Activated CD4-positive, alpha-beta T cell treated with anti-CD3 and anti-CD28 coated beads, Interleukin-2, amount 50 U/mL, for 48 hours (primary cell): ENCODE data around the gene GPR152.
"Not testable (repeated sequence)": the region's sequence is repeated elsewhere in the genome, so short reads cannot be mapped to it uniquely, and the experiment has no call there.

Experiments
- DNase-seq, 2 experiments: peaks; one replicate each; pipeline ENCODE4 v3.0.0-alpha.2; 2020

GPR152 gene

DNA sequence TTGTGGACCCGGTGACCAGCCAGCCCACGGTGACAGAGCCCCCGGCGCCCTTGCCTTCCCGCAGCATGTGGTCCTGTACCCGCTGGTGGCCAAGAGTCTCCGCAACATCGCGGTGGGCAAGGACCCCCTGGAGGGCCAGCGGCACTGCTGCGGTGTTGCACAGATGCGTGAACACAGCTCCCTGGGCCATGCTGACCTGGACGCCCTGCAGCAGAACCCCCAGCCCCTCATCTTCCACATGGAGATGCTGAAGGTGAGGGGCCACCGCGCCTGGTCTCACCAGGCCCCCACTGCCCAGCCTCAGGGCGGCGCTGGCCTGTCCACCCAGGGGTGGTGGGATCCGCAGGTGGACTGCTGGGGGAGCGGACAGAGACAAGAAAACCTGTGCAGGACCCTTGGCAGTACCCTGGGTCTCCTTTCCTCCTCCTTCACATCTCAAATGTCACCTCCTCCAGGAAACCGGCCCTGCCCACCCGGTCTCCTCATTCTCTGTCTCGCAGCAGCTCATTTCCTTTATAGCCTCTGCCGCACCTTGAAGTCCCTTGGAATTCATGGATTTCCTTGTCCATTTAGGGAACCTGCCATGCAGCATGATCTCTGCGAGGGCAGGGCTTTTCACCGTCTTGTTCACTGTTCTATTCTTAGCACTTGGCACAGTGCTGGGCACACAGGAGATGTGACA, 36.8 kb upstream of the GPR152 start:
- no peak for DNase-seq

GRCh38 chr11:67486481-67487195, 34.1 kb upstream of the GPR152 start:
- DNase-seq: peak; percentile 66 to 76

DNA sequence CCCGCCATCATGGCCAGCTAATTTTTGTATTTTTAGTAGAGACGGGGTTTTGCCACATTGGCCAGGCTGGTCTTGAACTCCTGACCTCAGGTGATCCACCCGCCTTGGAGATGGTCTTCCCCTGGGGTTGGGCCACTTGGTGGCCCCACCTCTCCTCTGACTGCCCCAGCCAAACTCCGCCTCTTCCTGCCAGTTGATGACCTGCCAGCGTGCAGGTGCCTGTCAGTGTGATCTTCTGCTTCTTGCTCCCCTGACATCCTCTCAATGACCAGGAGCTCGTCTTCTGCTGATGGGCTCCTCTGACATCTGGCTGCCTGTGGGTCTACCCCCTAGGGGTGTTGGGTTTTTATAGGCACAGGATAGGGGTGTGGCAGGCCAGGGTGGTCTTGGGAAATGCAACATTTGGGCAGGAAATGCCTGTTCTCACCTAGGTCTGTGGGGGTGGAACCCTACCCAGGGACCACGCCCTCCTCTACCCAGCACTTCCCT, 33.4 kb upstream of the GPR152 start:
- peak; percentile 71 to 80 for DNase-seq

DNA sequence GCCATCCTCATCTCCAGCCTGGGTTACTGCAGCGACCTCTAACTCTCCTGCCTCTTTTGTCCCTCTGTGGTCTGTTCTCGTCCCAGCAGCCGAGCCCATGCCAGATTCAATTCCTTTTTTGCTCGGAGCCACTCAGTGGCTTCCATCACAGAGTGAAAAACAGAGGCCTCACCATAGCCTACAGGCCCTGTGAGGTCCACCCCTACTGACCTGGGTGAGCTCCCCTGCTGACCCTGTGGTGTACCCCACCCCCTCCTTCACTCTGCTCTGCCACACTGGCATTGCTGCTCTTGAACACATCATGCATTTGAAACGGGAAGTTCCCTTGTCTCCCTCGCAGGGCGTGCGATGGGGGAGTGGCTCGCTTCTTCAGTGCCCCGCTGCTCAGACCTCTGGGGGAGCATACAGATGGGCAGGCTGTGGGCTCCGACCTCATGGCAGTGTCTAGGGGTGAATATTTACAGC, 32.4 kb upstream of the GPR152 start:
- peak; percentile 81 to 86 for DNase-seq

DNA sequence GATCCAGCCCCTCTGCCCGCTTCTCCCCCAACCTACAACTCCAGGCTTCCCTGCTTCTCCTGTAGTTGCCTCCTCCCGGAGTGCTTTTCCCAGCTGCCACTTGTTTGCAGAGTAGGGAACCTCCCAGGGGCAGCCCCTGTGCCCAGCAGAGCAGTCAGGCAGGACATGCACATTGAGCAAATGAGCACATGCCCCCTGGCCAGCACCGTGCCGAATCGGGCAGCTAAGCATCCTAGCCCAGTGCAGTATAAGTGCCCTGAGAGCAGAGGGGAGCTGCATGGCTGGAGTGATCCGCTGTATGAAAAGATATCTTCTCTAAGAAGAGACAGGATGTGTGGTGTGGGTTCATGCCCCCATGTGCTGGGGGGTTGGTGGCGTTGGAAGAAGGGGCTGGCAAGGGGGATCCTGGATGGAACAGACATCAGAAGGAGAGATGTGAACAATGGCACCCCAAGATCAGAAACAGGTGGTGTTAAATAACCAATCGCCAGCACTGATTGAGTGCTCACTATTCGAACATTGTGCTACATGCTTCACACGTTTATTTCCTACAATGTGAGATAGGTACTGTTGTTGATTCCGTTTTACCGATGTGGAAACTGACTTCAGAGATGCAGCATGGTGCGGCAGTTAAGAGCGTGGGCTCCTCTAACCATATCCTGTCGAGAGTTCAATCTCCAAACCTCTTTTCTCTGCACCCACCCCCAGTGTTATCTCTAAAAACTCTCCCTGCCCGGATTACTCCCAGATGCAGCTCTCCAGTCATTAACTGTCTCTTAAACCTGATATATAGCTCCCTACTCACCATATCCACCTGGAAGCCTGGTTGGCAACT, 31.5 kb upstream of the GPR152 start:
- peak; percentile 49 to 50 for DNase-seq

GRCh38 chr11:67482827-67483798, 30.6 kb upstream of the GPR152 start, which contains the start of gene AIP:
TSS of gene AIP (plus strand) at chr11:67483026. CDS start at chr11:67483159, 133 bp downstream.
- peak; percentile 97 to 98 for DNase-seq

DNA sequence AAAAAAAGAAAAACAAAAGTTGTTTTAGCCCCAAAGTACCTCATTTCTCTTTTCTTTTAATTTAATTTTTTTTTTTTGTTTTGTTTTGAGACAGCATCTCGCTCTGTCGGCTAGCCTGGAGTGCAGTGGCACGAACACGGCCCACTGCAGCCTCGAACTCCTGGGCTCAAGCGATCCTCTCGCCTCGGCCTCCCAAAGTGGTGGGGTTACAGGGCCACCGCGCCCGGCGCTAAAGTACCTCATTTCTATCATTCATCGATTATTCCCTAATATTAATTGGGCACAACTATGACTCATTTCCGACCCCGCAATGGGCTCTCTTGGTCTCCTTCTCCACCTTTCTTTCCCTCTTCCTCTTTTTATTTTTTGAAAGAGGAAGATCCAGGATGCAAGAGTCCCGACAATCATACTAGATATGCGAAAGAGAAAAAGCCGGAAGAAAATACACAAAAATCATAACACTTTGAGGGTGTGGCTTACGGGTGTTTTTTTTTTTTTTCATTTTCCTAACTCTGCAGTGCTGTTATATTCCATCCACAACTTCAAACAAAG, 29.8 kb upstream of the GPR152 start:
- no peak for DNase-seq

- not testable (repeated sequence) for DNase-seq
Measured at GRCh38 chr11:67477344-67478050, 25.0 kb upstream of the GPR152 start.

- not testable (repeated sequence) for DNase-seq
Measured at GRCh38 chr11:67476692-67477091, 24.2 kb upstream of the GPR152 start.

DNA sequence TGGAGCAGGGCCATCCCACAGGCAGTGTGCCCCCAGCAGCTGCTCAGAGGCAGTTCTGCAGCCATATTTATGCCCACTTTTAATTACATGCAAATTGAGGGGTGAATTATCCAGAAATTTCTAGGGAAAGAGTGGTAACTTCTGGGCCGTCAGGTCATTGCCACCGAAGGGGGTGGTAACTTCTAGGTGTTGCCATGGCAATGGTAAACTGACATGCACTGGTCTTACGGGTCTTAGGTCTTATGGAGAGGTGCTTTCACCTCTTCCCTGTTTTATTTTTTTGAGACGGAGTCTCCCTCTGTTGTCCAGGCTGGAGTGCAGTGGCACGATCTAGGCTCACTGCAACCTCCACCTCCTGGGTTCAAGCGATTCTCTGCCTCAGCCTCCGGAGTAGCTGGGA, 20.4 kb upstream of the GPR152 start:
- no peak for DNase-seq

- DNase-seq: no peak
Measured at GRCh38 chr11:67470337-67471002, 17.9 kb upstream of the GPR152 start.

DNA sequence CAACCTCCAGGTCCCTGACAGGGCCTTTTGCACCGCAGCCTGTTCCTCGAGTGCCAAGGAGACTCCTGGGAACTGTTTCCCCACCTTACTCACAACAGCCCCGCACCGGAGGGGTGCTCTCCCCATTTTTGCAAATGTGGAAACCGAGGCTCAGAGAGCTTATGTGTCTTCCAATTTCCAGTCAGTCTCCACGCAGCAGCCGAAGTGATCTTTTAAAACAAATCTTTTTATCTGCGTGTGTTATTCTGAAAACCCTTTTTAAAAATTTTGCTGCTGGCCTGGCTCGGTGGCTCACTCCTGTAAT, 16.9 kb upstream of the GPR152 start:
- no peak for DNase-seq

DNA sequence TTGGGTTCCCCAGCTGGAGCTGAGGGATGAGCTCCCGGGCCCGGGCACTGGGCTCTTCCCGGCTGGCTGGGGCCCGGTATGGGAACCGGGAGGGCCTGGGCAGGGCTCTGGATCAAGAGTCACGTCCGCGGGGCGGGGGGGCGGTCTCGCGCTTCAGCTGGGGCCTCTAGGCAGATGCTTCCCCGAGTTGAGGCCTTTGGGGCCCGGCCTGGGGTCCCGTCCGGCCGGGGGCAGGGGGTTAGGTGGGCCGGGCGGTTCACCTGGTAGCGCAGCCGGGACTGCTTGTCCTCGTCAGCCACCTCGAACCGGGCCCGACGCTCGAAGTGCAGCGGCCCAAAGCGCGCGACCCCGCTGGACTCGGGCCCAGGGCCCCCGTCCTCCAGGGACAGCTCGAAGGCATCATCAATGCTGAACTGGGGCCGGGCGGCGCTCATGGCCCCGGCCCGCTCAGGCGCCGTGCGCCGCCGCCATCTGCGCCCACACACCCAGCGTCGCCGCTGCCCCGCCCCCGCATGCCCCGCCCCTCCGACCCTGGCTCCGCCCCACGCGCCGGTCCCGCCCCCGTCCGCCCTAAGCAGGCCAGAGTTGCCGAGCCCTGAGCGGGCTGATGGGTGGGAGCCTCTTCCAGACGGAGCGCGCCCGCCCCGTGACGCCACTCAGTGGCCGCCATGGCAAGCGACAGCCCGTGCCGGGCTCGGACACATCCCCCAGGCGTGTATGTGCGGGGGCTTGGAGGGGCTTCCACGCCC, 16.4 kb upstream of the GPR152 start, which contains the start of gene TMEM134:
Gene TMEM134 (minus strand): TSS at position 493 of the 749 bp plus-strand sequence. CDS start 59 bp downstream, at position 434.
- DNase-seq: peak; percentile 88 to 91

GRCh38 chr11:67468456-67468758, 15.9 kb upstream of the GPR152 start:
- peak in 1 of 2 experiments; percentile 51 for DNase-seq

GRCh38 chr11:67468056-67468455, 15.5 kb upstream of the GPR152 start:
- DNase-seq: peak in 1 of 2 experiments; percentile 62

DNA sequence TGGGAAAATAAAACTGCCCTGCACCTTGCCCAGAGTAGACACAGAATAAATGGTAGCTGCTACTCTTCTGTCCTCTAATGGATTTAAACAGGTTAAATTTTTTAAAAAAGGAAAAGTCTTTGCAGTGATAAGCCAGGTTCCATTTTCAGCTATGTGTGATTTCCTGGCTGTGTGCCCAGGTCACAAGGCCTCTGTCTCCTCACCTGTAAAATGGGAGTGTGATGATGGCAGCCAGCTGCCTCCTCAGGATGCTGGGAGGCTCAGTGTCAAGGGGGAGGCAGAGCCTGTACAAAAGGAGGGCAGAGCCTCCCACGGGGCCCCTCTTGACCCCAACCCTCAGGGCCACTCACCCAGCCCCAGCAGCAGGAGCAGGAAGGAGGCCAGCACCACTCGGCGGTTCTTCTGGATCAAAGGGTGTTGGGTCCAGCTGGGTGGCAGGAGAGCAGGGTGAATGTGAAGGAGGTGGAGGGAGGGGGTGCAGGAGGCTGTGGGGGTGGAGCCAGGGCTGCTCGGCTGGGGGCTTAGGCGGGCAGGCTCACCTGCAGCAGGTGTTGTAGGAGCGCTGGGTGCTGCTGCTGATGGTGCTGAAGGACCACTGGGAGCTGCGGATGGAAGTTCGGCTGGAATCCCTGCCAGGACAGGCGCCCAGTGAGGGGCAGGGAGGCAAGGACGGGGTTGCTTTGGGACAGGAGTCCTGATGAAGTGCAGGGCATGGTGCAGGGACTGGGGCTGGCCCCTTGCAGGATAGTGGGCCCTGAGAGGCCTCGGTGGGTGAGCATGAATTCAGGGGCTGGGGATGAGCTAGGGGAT, 14.6 kb upstream of the GPR152 start:
- no peak for DNase-seq

DNA sequence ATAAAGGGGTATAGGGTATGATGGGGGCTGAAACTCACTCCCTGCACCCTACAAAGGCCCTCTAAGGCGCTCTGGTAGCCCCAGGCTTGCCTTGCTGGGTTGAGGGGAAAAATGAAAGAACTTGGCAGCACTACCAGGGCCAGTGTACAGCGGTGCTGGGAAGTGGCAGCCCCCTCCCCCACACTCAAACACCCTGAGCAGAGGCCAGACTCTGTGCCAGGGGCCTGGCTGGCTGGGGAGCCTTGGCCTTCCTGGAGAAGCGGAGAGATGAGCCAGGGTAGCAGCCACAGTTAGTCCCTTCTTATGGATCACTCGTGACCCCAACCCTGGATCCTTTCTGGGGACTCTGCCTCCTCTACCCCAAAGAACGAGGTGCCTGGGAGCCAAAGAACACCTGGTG, 13.8 kb upstream of the GPR152 start:
- DNase-seq: no peak

- not testable (repeated sequence) for DNase-seq
Measured at GRCh38 chr11:67465530-67465929, 13.0 kb upstream of the GPR152 start.

GRCh38 chr11:67465189-67465510, 12.6 kb upstream of the GPR152 start:
- no peak for DNase-seq
